ENCODE measurements around the gene PPP6C. TPM values are rescaled to one million over a fixed set of nuclear protein-coding genes. Genes with fewer than 3 reads are reported as not detected.

The PPP6C gene
- total RNA-seq, 1 donor from 2014 or later: 25.3 TPM

DNA sequence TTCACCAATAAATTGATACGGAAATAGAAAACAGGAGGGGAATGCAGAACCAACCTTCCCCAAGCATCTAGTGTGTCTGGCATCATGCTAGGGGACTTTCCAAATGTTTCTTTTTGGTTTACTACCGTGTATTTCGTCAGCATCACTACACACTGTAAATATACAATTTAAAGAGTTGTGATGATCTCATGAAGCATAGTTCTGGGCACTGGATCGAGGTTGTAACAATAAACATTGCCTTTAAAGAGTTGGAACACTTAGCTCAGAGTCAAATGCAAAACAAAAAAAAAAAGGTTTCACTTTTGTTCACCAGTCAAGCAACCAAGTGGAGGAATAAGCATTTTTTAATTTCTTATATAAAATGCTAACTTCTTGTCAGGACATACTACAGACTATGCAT, 43.4 kb downstream of the PPP6C start:
- Histone ChIP-seq H3K36me3 (ENCODE audit: control insufficient read depth, insufficient read depth, low read length) (peaks cover 2% of the 10 kb centered on the region), H3K4me3 (ENCODE audit: low read depth, low read length) (no peak overlapping the region), H3K27me3 (ENCODE audit: control insufficient read depth, insufficient read depth, low read length) (no peaks in the 10 kb centered on the region)
- no peak for DNase-seq (ENCODE audit: low read depth)
- TF ChIP-seq, protein P1, sequence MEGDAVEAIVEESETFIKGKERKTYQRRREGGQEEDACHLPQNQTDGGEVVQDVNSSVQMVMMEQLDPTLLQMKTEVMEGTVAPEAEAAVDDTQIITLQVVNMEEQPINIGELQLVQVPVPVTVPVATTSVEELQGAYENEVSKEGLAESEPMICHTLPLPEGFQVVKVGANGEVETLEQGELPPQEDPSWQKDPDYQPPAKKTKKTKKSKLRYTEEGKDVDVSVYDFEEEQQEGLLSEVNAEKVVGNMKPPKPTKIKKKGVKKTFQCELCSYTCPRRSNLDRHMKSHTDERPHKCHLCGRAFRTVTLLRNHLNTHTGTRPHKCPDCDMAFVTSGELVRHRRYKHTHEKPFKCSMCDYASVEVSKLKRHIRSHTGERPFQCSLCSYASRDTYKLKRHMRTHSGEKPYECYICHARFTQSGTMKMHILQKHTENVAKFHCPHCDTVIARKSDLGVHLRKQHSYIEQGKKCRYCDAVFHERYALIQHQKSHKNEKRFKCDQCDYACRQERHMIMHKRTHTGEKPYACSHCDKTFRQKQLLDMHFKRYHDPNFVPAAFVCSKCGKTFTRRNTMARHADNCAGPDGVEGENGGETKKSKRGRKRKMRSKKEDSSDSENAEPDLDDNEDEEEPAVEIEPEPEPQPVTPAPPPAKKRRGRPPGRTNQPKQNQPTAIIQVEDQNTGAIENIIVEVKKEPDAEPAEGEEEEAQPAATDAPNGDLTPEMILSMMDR (IDR thresholded peaks at IDR 0.05; ENCODE audit: insufficient read depth, low read length, poor library complexity, severe bottlenecking): no peak

DNA sequence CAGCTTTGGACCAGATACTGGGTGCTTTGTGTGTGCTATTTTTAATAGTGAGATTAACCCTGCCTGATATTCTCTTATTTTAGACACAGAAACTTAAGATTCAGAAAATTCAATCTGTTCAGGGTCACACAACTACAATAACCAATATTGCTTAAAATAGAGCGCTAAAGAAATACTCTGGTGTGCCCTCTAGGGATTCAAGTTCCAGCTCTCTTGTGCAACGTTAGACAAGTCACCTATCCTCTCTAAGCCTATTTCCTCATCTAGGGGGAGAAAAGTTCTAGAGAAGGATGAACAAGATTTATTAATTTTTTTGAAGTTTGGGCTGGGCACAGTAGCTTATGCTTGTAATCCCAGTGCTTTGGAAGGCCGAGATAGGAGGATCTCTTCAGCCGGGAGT, 44.2 kb downstream of the PPP6C start:
- Histone ChIP-seq H3K4me3 (ENCODE audit: low read depth, low read length) (no peak overlapping the region), H3K36me3 (ENCODE audit: control insufficient read depth, insufficient read depth, low read length) (no peaks in the 10 kb centered on the region), H3K27me3 (ENCODE audit: control insufficient read depth, insufficient read depth, low read length) (no peaks in the 10 kb centered on the region)
- TF ChIP-seq, protein P1 (IDR thresholded peaks at IDR 0.05; ENCODE audit: insufficient read depth, low read length, poor library complexity, severe bottlenecking): no peak
- DNase-seq (ENCODE audit: low read depth): no peak

DNA sequence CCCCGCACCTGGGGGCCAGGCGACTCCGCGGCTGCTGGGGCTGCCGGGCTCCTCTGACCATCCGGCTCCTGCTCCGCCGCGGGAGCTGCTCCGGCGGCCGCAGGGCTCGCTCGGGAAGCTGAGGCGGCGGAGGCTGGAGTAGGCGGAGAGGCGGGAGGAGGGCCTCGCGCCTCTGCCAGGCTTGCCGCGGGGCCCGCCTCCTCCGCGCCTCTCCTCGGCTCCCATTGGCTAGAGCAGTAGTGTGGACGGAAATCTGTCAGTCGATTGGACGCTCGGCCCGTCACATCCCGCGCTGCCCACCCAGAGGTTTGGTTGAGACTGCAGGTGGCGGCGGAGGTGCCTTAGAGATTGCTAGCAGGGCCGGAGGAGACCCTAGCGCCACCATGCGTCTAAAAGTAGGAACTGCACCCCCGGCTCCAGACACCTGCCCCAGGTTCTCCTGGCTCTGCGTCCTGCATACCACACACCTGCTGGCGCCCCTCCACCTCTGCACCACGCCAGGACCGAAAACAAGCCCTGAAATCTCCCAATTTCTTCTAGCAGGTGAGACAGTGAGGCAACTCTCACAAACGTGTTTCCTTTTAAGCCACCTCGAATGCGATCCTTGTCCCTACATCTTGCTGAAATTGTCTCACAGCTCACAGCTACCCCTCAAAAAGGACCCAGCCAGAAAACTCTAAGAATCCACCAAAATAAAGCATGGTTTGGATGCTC, 46.1 kb downstream of the PPP6C start, which contains the start of gene SCAI:
TSS of gene SCAI (minus strand) at position 152 of the 714 bp plus-strand sequence. CDS start at position 61, 91 bp downstream.
- TF ChIP-seq, protein P1 (IDR thresholded peaks at IDR 0.05; ENCODE audit: insufficient read depth, low read length, poor library complexity, severe bottlenecking): peak; percentile 98
- Histone ChIP-seq H3K36me3 (ENCODE audit: control insufficient read depth, insufficient read depth, low read length) (no peaks in the 10 kb centered on the region), H3K27me3 (ENCODE audit: control insufficient read depth, insufficient read depth, low read length) (no peaks in the 10 kb centered on the region), H3K4me3 (ENCODE audit: low read depth, low read length) (peak within 1 kb of the TSS; percentile 79)
- peak; percentile 89 for DNase-seq (ENCODE audit: low read depth)

DNA sequence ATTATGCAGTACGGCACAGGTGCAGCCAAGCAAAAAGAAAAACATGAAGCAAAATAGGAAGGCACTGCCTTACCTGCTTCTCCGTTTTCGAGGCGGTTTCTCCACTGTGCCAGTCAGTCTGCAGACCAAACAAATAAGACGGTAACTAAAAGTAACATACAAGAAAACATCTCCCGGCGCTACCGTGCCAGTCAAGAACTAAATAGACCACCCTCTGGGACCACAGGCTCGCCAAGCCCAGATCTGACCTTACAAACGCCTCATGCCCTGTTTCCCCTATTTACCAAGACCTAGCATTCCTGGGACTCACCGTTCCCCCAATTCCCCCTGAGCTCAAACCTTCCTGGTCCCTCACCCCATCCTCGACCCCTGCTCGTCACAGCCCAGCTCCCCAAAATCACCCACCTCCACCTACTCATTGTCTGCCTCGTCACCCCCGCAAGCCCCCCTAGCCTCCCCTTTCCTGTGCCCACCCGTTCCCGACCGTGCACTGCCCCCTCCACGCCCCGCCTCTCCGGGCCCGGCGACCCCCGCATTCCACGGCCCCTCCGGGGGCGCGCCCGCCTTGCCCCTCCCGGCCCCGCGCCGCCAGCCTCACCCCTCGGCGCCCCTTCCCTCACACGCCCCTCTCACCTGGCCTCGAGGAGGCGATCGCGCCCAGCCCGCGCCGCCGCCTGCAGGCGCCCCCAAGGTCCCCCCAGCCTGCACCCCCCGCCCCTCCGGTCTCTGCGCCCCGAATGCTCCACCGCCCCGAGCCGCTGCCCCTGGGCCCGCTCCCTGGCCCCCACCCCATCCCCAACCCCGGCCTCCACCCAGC, 46.8 kb downstream of the PPP6C start:
- TF ChIP-seq, protein P1 (IDR thresholded peaks at IDR 0.05; ENCODE audit: insufficient read depth, low read length, poor library complexity, severe bottlenecking): no peak
- H3K4me3 ChIP-seq (ENCODE audit: low read depth, low read length): peak overlapping the region; percentile 79
- no peaks in the 10 kb centered on the region for H3K36me3 ChIP-seq (ENCODE audit: control insufficient read depth, insufficient read depth, low read length)
- no peak for DNase-seq (ENCODE audit: low read depth)
- no peaks in the 10 kb centered on the region for H3K27me3 ChIP-seq (ENCODE audit: control insufficient read depth, insufficient read depth, low read length)

DNA sequence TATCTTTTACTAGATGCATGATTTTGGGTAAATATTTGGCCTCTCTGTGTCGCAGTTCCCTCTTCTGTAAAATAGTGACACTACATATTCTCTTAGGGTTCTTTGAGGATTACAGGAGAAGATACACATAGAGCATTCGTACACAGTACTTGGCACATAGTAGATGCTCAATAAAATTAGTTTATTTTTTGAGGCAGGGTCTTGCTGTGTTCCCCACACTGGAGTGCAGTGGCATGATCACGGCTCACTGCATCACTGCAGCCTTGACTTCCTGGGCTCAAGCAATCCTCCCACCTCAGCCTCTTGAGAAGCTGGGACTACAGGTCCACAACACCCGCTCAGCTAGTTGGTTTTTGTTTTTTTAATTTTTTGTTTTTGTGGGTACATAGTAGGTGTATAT, 47.9 kb downstream of the PPP6C start:
- no peaks in the 10 kb centered on the region for H3K27me3 ChIP-seq (ENCODE audit: control insufficient read depth, insufficient read depth, low read length)
- no peaks in the 10 kb centered on the region for H3K36me3 ChIP-seq (ENCODE audit: control insufficient read depth, insufficient read depth, low read length)
- DNase-seq (ENCODE audit: low read depth): no peak
- TF ChIP-seq, protein P1 (IDR thresholded peaks at IDR 0.05; ENCODE audit: insufficient read depth, low read length, poor library complexity, severe bottlenecking): no peak
- no peak overlapping the region for H3K4me3 ChIP-seq (ENCODE audit: low read depth, low read length)
